Pancreas (tissue), 10 donors: ENCODE results near the gene KLRD1. TPM values are rescaled to one million over a fixed set of nuclear protein-coding genes. Genes with fewer than 3 reads are reported as not detected.
"Not testable (repeated sequence)": the region's sequence is repeated elsewhere in the genome, so short reads cannot be mapped to it uniquely, and the experiment has no call there.

Source experiments
- ATAC-seq, 4 donors: fragments of 200-7000 bp; cut with Tn5 transposase; one replicate each; pipeline versions ENCODE4 v1.8.0 to v1.9.1; 2020; ENCODE audit warnings: mild to moderate bottlenecking in 4 of 4, moderate library complexity in 4 of 4
- DNase-seq, 6 donors: peaks; one replicate each; pipeline ENCODE4 v3.0.0-alpha.2; 2020
- FAIRE-seq: peaks from 2 replicates; lab custom pipeline; 2012; peaks lifted over from hg19 to GRCh38; lab: Jason Lieb, UNC
- H3K27ac ChIP-seq, 4 donors: fragments of 200-600 bp; sonication (generic); 1 replicate in 3 of 4; 2 replicates in 1 of 4; pipeline versions ENCODE4 v1.5.0 to v1.8.0; 2020
- H3K27me3 ChIP-seq, 4 donors: fragments of 200-600 bp; one replicate each; pipeline ENCODE4 v1.8.0; 2021
- H3K36me3 ChIP-seq, 3 donors: fragments of 200-600 bp; sonication (generic) in 1 of 3; one replicate each; pipeline versions ENCODE4 v1.5.0 to v1.8.0; 2020 to 2021
- H3K4me1 ChIP-seq, 3 donors: fragments of 200-600 bp; one replicate each; pipeline ENCODE4 v1.8.0; 2021
- H3K4me3 ChIP-seq, 4 donors: fragments of 200-600 bp; sonication (generic) in 2 of 4; one replicate each; pipeline versions ENCODE4 v1.5.0 to v1.8.0; 2020 to 2021
- H3K9me3 ChIP-seq, 4 donors: fragments of 200-600 bp; one replicate each; pipeline ENCODE4 v1.8.0; 2021
- CTCF ChIP-seq, 4 donors: fragments of 200-600 bp; sonication (generic) in 3 of 4; IDR thresholded peaks; one replicate each; pipeline versions ENCODE4 v1.5.0 to v1.8.0; 2021; ENCODE audit warnings: antibody characterized with exemption in 4 of 4
- WGBS, 2 donors: extraction: QIAGEN DNeasy Blood & Tissue Kit; methylation state at CpG; one replicate each; pipeline ENCODE4 v1.1.7; 2013; 5-methylcytosine and 5-hydroxymethylcytosine counted together
- intact Hi-C, 3 donors: fragments of 100-400 bp; cut with DNase I; formaldehyde crosslinking; loops; one replicate each; pipeline versions ENCODE4 v1.11.1 to v1.14.2; 2022
- polyA plus RNA-seq, 2 donors: library from polyadenylated mRNA; stranded (reverse); fragments of 200-250 nt; gene quantifications; one replicate each; pipeline ENCODE4 v1.2.3, GENCODE V29; 2013
- total RNA-seq, 6 donors: library from RNA; stranded (reverse); fragmentation: NEBNext Ultra II Directional in 4 of 6; extraction: Animal tissue kit (Norgen Biotek cat#: 25700) in 4 of 6; gene quantifications; one replicate each; pipeline versions ENCODE4 v1.2.1 to v1.2.4, GENCODE V29; 2021 to 2023
- donor health status: healthy with polysubstance abuse.
- donor health status: DM: no; HTN: no; CAD: no; lungs with moderate emphysema.
- donor health status: DM: no; HTN: no; CAD: no.
- donor health status: control.
- donor health status: control.
- donor health status: Bipolar disorder and iron deficiency.
- donor health status: DM: yes; HTN: yes; CAD: no.
- donor health status: DM: no; HTN: no; CAD: no.
- donor health status: DM: no; HTN: no; CAD: no.
- donor health status: DM: yes; HTN: yes; CAD: no.

The KLRD1 gene
- total and polyA plus RNA-seq, 8 donors, result 0.11 to 1.0 (median 0.56) TPM

- ATAC-seq (no peak), DNase-seq (no peak), FAIRE-seq (no peak)
- Histone ChIP-seq H3K4me3 (no peak overlapping the region), H3K27me3 (no peaks in the 10 kb centered on the region), H3K4me1 (peaks cover 18 to 19% (median 18%) of the 10 kb centered on the region in 3 donors), H3K36me3 (no peaks in the 10 kb centered on the region), H3K27ac (no peak overlapping the region), H3K9me3 (no peaks in the 10 kb centered on the region)
- intact Hi-C loops, result no loop called here
- no peak for TF ChIP-seq CTCF (IDR thresholded peaks at IDR 0.05)
- WGBS, 2 donors, result 92 to 95% methylated on average over 10 of the region's 10 CpGs
Measured at GRCh38 chr12:10368206-10369171, 60.8 kb downstream of the KLRD1 start.

GRCh38 chr12:10369557-10370415 lies 62.1 kb downstream of the KLRD1 start:
- no peak for TF ChIP-seq CTCF (IDR thresholded peaks at IDR 0.05)
- FAIRE-seq, result no peak
- intact Hi-C loops, result no loop called here
- Histone ChIP-seq H3K9me3 (no peaks in the 10 kb centered on the region), H3K4me1 (peaks cover 14 to 18% (median 18%) of the 10 kb centered on the region in 3 donors), H3K4me3 (no peak overlapping the region), H3K36me3 (no peaks in the 10 kb centered on the region), H3K27ac (no peak overlapping the region), H3K27me3 (no peaks in the 10 kb centered on the region)
- no peak for ATAC-seq
- WGBS, 2 donors, result 88 to 90% methylated on average over 8 of the region's 8 CpGs
- no peak for DNase-seq

GRCh38 chr12:10371893-10372535 lies 64.3 kb downstream of the KLRD1 start:
- H3K4me3 ChIP-seq, intact Hi-C loops, H3K9me3 ChIP-seq, H3K4me1 ChIP-seq, H3K36me3 ChIP-seq, FAIRE-seq, H3K27me3 ChIP-seq, DNase-seq: not testable (repeated sequence)
- WGBS, 2 donors, result 37 to 44% methylated on average over 6 of the region's 6 CpGs
- H3K27ac ChIP-seq, result peak overlapping the region in 2 of 4 donors; percentile 48 to 50
- peak in 2 of 4 donors; percentile 20 to 36 for ATAC-seq

GRCh38 chr12:10372559-10372958 lies 64.9 kb downstream of the KLRD1 start:
- Histone ChIP-seq H3K9me3 (no peaks in the 10 kb centered on the region), H3K4me1 (peaks cover 0 to 4% (median 0%) of the 10 kb centered on the region in 3 donors), H3K4me3 (no peak overlapping the region), H3K27me3 (no peaks in the 10 kb centered on the region), H3K27ac (peak overlapping the region in 1 of 4 donors; percentile 50), H3K36me3 (no peaks in the 10 kb centered on the region)
- DNase-seq, result no peak
- no peak for TF ChIP-seq CTCF (IDR thresholded peaks at IDR 0.05)
- WGBS, 2 donors, result 34 to 42% methylated on average over 1 of the region's 1 CpG
- no peak for FAIRE-seq
- ATAC-seq, result peak in 3 of 4 donors; percentile 22 to 56 (median 47)
- intact Hi-C loops, result no loop called here

GRCh38 chr12:10374624-10375018 lies 67.0 kb downstream of the KLRD1 start:
- Histone ChIP-seq H3K27ac (no peak overlapping the region), H3K36me3 (no peaks in the 10 kb centered on the region), H3K27me3 (no peaks in the 10 kb centered on the region), H3K9me3 (no peaks in the 10 kb centered on the region), H3K4me3 (no peak overlapping the region), H3K4me1 (peaks cover 0 to 4% (median 0%) of the 10 kb centered on the region in 3 donors)
- DNase-seq (no peak), ATAC-seq (no peak), FAIRE-seq (no peak)
- intact Hi-C loops, result no loop called here
- TF ChIP-seq CTCF (IDR thresholded peaks at IDR 0.05), result no peak
- 84 to 87% methylated on average over 3 of the region's 3 CpGs for WGBS, 2 donors

GRCh38 chr12:10378737-10379136 lies 71.1 kb downstream of the KLRD1 start:
- ATAC-seq, H3K27me3 ChIP-seq, H3K4me1 ChIP-seq, FAIRE-seq, intact Hi-C loops, DNase-seq, H3K9me3 ChIP-seq, H3K36me3 ChIP-seq, H3K4me3 ChIP-seq, H3K27ac ChIP-seq: not testable (repeated sequence)
- WGBS, 2 donors, result 79 to 87% methylated on average over 2 of the region's 2 CpGs
